OCI-LY7 (cell line): ENCODE results near the gene C2.

Experiments used
- CTCF ChIP-seq: fragments of 200-600 bp; sonication (generic); conservative IDR thresholded peaks from 2 replicates; pipeline ENCODE4 v1.5.1; 2014; ENCODE audit warnings: mild to moderate bottlenecking, antibody characterized with exemption, low read length, moderate library complexity, mixed read lengths
- EZH2phosphoT487 ChIP-seq: fragments of 200-600 bp; sonication (generic); IDR thresholded peaks from 2 replicates; pipeline ENCODE4 v1.6.1; 2018; ENCODE audit warnings: low read depth, borderline replicate concordance, mild to moderate bottlenecking, mixed run types, antibody characterized with exemption, low read length, moderate library complexity, mixed read lengths

GRCh38 chr6:31888276-31889258 lies 39.0 kb upstream of the C2 start:
- TF ChIP-seq CTCF, result peak; percentile 90
- TF ChIP-seq EZH2phosphoT487, result no peak
